HFFc6 (cell line): ENCODE measurements around the gene ZAP70. TPM values are rescaled to one million over a fixed set of nuclear protein-coding genes. Genes with fewer than 3 reads are reported as not detected.

ENCODE experiments used
- DNase-seq: peaks from one replicate; pipeline ENCODE4 v3.0.0-alpha.2; 2018
- H3K27ac Mint-ChIP-seq: 2 replicates; pipeline ENCODE4 v1.8.0; 2020; ENCODE audit warnings: mild to moderate bottlenecking, mixed read lengths
- H3K27me3 Mint-ChIP-seq: 2 replicates; pipeline ENCODE4 v1.8.0; 2021; ENCODE audit warnings: mild to moderate bottlenecking, moderate library complexity, mixed read lengths; ENCODE audit not compliant: insufficient read depth
- H3K36me3 Mint-ChIP-seq: 2 replicates; pipeline ENCODE4 v1.8.0; 2021; ENCODE audit warnings: low read depth, mixed read lengths
- H3K4me1 Mint-ChIP-seq: 2 replicates; pipeline ENCODE4 v1.8.0; 2020; ENCODE audit warnings: low read depth, mixed read lengths
- H3K4me3 Mint-ChIP-seq: 2 replicates; pipeline ENCODE4 v1.8.0; 2020; ENCODE audit warnings: mild to moderate bottlenecking, moderate library complexity, mixed read lengths
- H3K9me3 Mint-ChIP-seq: 2 replicates; pipeline ENCODE4 v1.8.0; 2020; ENCODE audit warnings: mild to moderate bottlenecking, mixed read lengths
- long read RNA-seq: library from polyadenylated mRNA; unstranded; transcript quantifications from one replicate; pipeline ENCODE4 v2.0.0, GENCODE V29; 2019
- total RNA-seq, 6 experiments: library from RNA; stranded (reverse); fragmentation: NEBNext Ultra II Directional; extraction: Animal tissue kit (Norgen Biotek cat#: 25700); gene quantifications; 2 replicates in 1 of 6; 3 replicates in 5 of 6; pipeline ENCODE4 v1.2.3, GENCODE V29; 2021
- TF ChIP-seq, protein P1 (sequence below): fragments of 200-600 bp; sonication (generic); IDR thresholded peaks from 2 replicates; pipeline ENCODE4 v1.5.0; 2021; ENCODE audit warnings: antibody characterized with exemption, mild to moderate bottlenecking

Gene ZAP70
- not detected for total RNA-seq
- long read RNA-seq = 0 reads

DNA sequence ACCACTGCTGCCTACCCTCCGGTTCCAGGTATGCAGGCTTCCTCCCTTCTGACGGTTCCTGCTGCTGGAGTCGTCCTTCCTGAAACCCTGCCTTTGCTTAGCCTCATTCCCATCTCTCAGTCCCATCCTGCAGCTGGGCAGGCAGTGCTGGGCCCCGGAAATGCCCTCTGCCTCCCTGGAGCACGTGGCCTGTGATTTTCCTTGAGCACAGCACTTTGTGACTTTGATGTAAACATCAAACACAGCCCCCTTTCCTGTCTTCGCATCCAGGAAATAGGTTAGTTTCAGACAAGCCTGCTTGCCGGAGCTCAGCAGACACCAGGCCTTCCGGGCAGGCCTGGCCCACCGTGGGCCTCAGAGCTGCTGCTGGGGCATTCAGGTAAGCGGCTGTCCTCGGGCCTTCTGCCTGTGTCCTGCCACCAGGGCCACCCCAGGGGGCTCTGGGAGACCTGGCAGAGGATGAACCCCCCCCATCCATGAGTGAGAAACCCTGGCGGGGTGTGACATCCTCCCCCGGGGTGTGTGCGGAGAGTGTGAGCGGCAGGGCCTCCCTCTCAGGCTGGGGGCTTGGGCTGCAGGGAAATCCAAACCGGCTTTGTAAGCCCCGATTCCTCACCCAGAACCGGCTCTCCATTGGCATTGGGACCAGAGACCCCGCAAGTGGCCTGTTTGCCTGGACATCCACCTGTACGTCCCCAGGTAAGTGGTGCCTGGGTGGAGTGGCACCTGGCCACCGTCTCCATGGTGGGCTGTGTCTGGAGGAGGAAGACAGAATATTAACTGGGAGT lies at the start of gene ZAP70:
ZAP70 (plus strand) TSS at position 281 of the 788 bp plus-strand sequence. CDS start 10,461 bp downstream, outside the sequence.
- no peak within 1 kb of the TSS for H3K27ac Mint-ChIP-seq
- H3K9me3 Mint-ChIP-seq = no peaks in the 10 kb centered on the region
- no peak for DNase-seq
- peaks cover 24% of the 10 kb centered on the region for H3K27me3 Mint-ChIP-seq
- TF ChIP-seq, protein P1, sequence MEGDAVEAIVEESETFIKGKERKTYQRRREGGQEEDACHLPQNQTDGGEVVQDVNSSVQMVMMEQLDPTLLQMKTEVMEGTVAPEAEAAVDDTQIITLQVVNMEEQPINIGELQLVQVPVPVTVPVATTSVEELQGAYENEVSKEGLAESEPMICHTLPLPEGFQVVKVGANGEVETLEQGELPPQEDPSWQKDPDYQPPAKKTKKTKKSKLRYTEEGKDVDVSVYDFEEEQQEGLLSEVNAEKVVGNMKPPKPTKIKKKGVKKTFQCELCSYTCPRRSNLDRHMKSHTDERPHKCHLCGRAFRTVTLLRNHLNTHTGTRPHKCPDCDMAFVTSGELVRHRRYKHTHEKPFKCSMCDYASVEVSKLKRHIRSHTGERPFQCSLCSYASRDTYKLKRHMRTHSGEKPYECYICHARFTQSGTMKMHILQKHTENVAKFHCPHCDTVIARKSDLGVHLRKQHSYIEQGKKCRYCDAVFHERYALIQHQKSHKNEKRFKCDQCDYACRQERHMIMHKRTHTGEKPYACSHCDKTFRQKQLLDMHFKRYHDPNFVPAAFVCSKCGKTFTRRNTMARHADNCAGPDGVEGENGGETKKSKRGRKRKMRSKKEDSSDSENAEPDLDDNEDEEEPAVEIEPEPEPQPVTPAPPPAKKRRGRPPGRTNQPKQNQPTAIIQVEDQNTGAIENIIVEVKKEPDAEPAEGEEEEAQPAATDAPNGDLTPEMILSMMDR = no peak
- H3K4me3 Mint-ChIP-seq = no peak within 1 kb of the TSS
- peaks cover 16% of the 10 kb centered on the region for H3K4me1 Mint-ChIP-seq
- H3K36me3 Mint-ChIP-seq = no peaks in the 10 kb centered on the region

DNA sequence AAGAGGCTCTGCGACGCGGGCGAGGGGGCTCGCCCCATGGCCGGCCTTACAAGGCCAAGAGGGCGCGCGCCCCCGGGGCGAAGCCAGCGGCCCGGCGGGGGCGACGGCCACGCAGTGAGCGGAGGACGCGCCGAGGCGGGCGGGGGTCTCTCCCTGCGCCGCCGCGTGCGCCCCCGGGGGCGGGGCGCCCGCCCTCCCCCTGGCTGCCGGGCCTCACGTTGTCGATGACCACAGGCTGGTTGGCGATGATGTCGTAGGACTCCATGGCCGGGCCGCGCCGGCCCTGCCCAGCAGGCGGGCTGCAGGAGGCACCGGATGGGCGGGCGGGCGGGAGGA lies 49.8 kb upstream of the ZAP70 start:
- Mint-ChIP-seq H3K4me1 (peaks cover 31% of the 10 kb centered on the region), H3K4me3 (peak overlapping the region; percentile 91), H3K27me3 (no peaks in the 10 kb centered on the region; the same call in none of the 2 replicates), H3K27ac (peak overlapping the region; percentile 96), H3K36me3 (no peaks in the 10 kb centered on the region), H3K9me3 (no peaks in the 10 kb centered on the region)
- no peak for DNase-seq
- TF ChIP-seq, protein P1 = no peak

DNA sequence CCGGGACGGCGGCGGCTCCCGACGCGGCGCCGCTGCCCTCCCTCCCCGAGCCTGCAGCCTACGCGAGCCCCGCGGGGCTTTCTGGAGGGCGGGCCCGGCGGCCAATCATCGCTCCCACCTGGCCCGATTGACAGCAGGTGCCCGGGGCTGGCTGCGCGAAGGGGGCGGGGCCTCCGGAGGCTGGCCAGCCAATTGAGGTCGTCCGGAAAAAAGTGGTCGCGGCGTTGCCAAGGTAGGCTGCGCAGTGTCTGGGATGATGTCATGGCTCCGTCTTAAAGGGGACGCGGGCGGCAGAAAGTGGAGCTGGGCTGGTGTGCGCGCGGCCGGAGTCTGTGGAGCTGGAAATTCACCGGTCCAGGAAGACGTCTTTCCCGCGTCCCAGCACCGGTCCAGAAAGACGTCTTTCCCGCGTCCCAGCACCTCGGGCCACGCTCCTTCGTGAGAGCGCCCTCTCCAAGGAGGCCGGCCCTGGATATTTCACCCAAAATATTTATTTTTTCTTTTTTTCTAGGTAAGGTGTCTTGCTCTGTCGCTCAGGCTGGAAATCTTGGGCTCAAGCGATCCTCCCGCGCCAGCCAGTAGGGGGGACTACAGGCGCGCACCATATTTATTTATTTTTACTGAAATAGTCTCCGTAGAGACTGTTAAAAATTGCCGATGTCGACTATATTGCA lies 49.3 kb upstream of the ZAP70 start, which contains the start of gene ACTR1B:
ACTR1B (minus strand) TSS at position 83 of the 674 bp plus-strand sequence. CDS start 154 bp downstream, outside the sequence.
- TF ChIP-seq, protein P1 = peak; percentile 84
- peak; percentile 97 for DNase-seq
- H3K36me3 Mint-ChIP-seq = no peaks in the 10 kb centered on the region
- H3K27ac Mint-ChIP-seq = peak within 1 kb of the TSS; percentile 97
- H3K9me3 Mint-ChIP-seq = no peaks in the 10 kb centered on the region
- peaks cover 31% of the 10 kb centered on the region for H3K4me1 Mint-ChIP-seq
- H3K27me3 Mint-ChIP-seq = no peaks in the 10 kb centered on the region; the same call in none of the 2 replicates
- peak within 1 kb of the TSS; percentile 91 for H3K4me3 Mint-ChIP-seq

DNA sequence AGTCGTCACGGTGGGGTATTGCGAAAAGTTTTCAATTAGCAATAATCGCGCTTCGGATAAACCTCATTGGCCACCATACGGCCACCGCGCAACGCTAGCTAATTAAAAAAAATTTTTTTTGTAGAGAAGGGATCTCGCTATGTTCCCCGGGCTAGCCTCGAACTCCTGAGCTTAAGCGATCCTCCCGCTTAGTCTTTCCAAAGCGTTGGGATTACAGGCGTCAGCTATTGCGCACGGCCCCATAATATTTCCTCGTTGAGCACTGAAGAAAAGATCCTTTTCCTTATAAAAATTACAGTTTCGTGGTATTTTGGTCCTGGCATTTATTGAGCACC lies 48.8 kb upstream of the ZAP70 start:
- H3K27ac Mint-ChIP-seq = peak overlapping the region; percentile 97
- H3K36me3 Mint-ChIP-seq = no peaks in the 10 kb centered on the region
- H3K9me3 Mint-ChIP-seq = no peaks in the 10 kb centered on the region
- peaks cover 31% of the 10 kb centered on the region for H3K4me1 Mint-ChIP-seq
- TF ChIP-seq, protein P1 = peak; percentile 52
- DNase-seq = no peak
- peak overlapping the region; percentile 90 for H3K4me3 Mint-ChIP-seq
- no peaks in the 10 kb centered on the region; the same call in none of the 2 replicates for H3K27me3 Mint-ChIP-seq

DNA sequence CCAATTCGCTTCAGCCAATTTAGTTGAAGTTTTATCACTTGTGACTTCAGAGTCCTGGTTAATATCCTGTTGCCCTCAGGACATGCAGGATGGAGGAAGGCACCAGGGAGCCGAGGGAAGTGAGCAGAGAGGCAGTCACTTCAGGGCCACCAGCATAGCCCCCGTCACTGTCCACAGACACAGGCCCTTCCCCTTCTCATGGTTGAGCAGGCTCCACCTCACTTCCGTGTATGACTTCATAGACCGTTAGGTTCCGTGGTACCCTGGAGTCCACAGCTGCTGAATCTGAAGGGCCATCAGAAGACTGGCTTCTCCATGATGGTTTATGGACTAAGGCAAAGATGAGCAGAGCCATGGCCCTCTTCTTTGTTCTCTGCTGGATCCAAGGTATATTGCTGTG lies 43.9 kb upstream of the ZAP70 start, which contains the start of gene C2orf92:
C2orf92 (plus strand) TSS at position 266 of the 400 bp plus-strand sequence; CDS start at position 342, 76 bp downstream.
- TF ChIP-seq, protein P1 = no peak
- H3K36me3 Mint-ChIP-seq = no peaks in the 10 kb centered on the region

More for the DNA sequence above, 43.9 kb upstream of the ZAP70 start, which contains the start of gene C2orf92:
- Mint-ChIP-seq H3K9me3 (no peaks in the 10 kb centered on the region), H3K4me3 (no peak within 1 kb of the TSS), H3K27me3 (no peaks in the 10 kb centered on the region; the same call in 1 of the 2 replicates), H3K4me1 (peaks cover 14% of the 10 kb centered on the region), H3K27ac (no peak within 1 kb of the TSS)
- no peak for DNase-seq
